ENCODE measurements around the gene GATA5. TPM values are rescaled to one million over a fixed set of nuclear protein-coding genes. Genes with fewer than 3 reads are reported as not detected.

The GATA5 gene
- total RNA-seq, 4 donors from 2014 or later = not detected

- intact Hi-C loops (cut with DNase I; ENCODE audit: low total_unique reads) = no loop called here
- peaks cover 13 to 14% of the 10 kb centered on the region in 2 donors for H3K4me1 ChIP-seq
- H3K27ac ChIP-seq = no peak overlapping the region
- no peak overlapping the region for H3K4me3 ChIP-seq
- no peaks in the 10 kb centered on the region for H3K9me3 ChIP-seq
- in situ Hi-C loops (cut with MboI; ENCODE audit: low sequenced_read_pairs in 4 of 4) = no loop called here
- DNase-seq (no peak), ATAC-seq (no peak)
- no peak for TF ChIP-seq POLR2A (IDR thresholded peaks at IDR 0.05)
- TF ChIP-seq CTCF (IDR thresholded peaks at IDR 0.05 in 4 of 5, conservative IDR thresholded peaks at IDR 0.05 in 1 of 5) = no peak
- H3K27me3 ChIP-seq = peaks cover 0 to 3% (median 0%) of the 10 kb centered on the region in 3 donors
- H3K36me3 ChIP-seq = no peaks in the 10 kb centered on the region
Measured at GRCh38 chr20:62429455-62430310, 46.1 kb downstream of the GATA5 start.

- no peaks in the 10 kb centered on the region for H3K36me3 ChIP-seq
- TF ChIP-seq CTCF (IDR thresholded peaks at IDR 0.05 in 4 of 5, conservative IDR thresholded peaks at IDR 0.05 in 1 of 5) = no peak
- TF ChIP-seq POLR2A (IDR thresholded peaks at IDR 0.05) = no peak
- H3K4me3 ChIP-seq = no peak overlapping the region
- peaks cover 6% of the 10 kb centered on the region in 2 donors for H3K4me1 ChIP-seq
- peaks cover 3 to 12% (median 8%) of the 10 kb centered on the region in 3 donors for H3K27me3 ChIP-seq
- ATAC-seq = no peak
- no peak for DNase-seq
- no peak overlapping the region for H3K27ac ChIP-seq
- in situ Hi-C loops (cut with MboI; ENCODE audit: low sequenced_read_pairs in 4 of 4) (no loop called here), intact Hi-C loops (cut with DNase I; ENCODE audit: low total_unique reads) (no loop called here)
- H3K9me3 ChIP-seq = no peaks in the 10 kb centered on the region
Measured at GRCh38 chr20:62428396-62429295, 47.1 kb downstream of the GATA5 start.

- Histone ChIP-seq H3K27ac (no peak overlapping the region), H3K36me3 (no peaks in the 10 kb centered on the region), H3K9me3 (no peaks in the 10 kb centered on the region), H3K27me3 (peaks cover 9 to 19% (median 15%) of the 10 kb centered on the region in 3 donors), H3K4me1 (no peaks in the 10 kb centered on the region), H3K4me3 (no peak overlapping the region)
- TF ChIP-seq CTCF (IDR thresholded peaks at IDR 0.05 in 4 of 5, conservative IDR thresholded peaks at IDR 0.05 in 1 of 5) (no peak), POLR2A (IDR thresholded peaks at IDR 0.05) (no peak)
- DNase-seq (no peak), ATAC-seq (no peak)
- in situ Hi-C loops (cut with MboI; ENCODE audit: low sequenced_read_pairs in 4 of 4) (no loop called here), intact Hi-C loops (cut with DNase I; ENCODE audit: low total_unique reads) (no loop called here)
Measured at GRCh38 chr20:62428002-62428372, 47.8 kb downstream of the GATA5 start.

GRCh38 chr20:62427172-62428001 lies 48.4 kb downstream of the GATA5 start, which contains the start of gene RBBP8NL:
Gene RBBP8NL, minus strand, starts transcription at chr20:62427539. Its CDS starts 7,892 bp downstream, at chr20:62419647.
- H3K36me3 ChIP-seq = no peaks in the 10 kb centered on the region
- no peaks in the 10 kb centered on the region for H3K4me1 ChIP-seq
- intact Hi-C loops (cut with DNase I; ENCODE audit: low total_unique reads) = no loop called here
- H3K27me3 ChIP-seq = peaks cover 9 to 20% (median 19%) of the 10 kb centered on the region in 3 donors
- DNase-seq (no peak), ATAC-seq (no peak)
- H3K27ac ChIP-seq = no peak within 1 kb of the TSS
- no peaks in the 10 kb centered on the region for H3K9me3 ChIP-seq
- TF ChIP-seq CTCF (IDR thresholded peaks at IDR 0.05 in 4 of 5, conservative IDR thresholded peaks at IDR 0.05 in 1 of 5) (no peak), POLR2A (IDR thresholded peaks at IDR 0.05) (no peak)
- H3K4me3 ChIP-seq = no peak within 1 kb of the TSS
- in situ Hi-C loops (cut with MboI; ENCODE audit: low sequenced_read_pairs in 4 of 4) = no loop called here

Data from gastrocnemius medialis (tissue), 4 donors.